ENCODE measurements around the gene TENM4. TPM values are rescaled to one million over a fixed set of nuclear protein-coding genes. Genes with fewer than 3 reads are reported as not detected.

The TENM4 gene
- total and polyA plus RNA-seq, 2 of the 8 experiments (the other 6 are each of a cell fraction or from before 2014, with no cell fraction given), result 3.5 to 7.2 TPM

GRCh38 chr11:78744949-78745348 is 695.9 kb downstream of the TENM4 start:
- Histone ChIP-seq H3K18ac (ENCODE audit: extremely low read depth, low read length) (no peak overlapping the region), H3K4me3 (ENCODE audit: extremely low read depth in 1 of 4, insufficient read depth in 2 of 4, low read depth in 3 of 4, low read length in 4 of 4) (no peak overlapping the region), H3K9ac (replicated peaks in 1 of 4; ENCODE audit: extremely low read depth in 1 of 4, low read depth in 3 of 4, low read length in 3 of 4) (no peak overlapping the region), H4K91ac (replicated peaks; ENCODE audit: insufficient read length, low read length) (no peak overlapping the region), H3K23me2 (ENCODE audit: low read depth, low read length) (no peaks in the 10 kb centered on the region), H2BK15ac (ENCODE audit: low read length) (no peak overlapping the region), H3K79me2 (ENCODE audit: control insufficient read depth in 1 of 2, insufficient read depth in 2 of 2, low read length in 2 of 2) (no peaks in the 10 kb centered on the region), H3K4me2 (ENCODE audit: insufficient read depth in 1 of 2, low read depth in 2 of 2, low read length in 2 of 2) (no peak overlapping the region), H3K56ac (replicated peaks; ENCODE audit: insufficient read length, low read depth, low read length) (no peak overlapping the region), H2BK12ac (ENCODE audit: low read depth, low read length) (no peak overlapping the region), H2BK5ac (ENCODE audit: low read depth, low read length) (no peak overlapping the region), H2BK20ac (ENCODE audit: low read length) (no peak overlapping the region), H4K20me1 (replicated peaks in 1 of 2; ENCODE audit: control insufficient read depth in 1 of 2, insufficient read depth in 2 of 2, low read length in 2 of 2) (no peaks in the 10 kb centered on the region), H3K9me3 (ENCODE audit: insufficient read depth in 2 of 2, low read depth in 1 of 2, low read length in 1 of 2) (no peaks in the 10 kb centered on the region), H3K14ac (ENCODE audit: insufficient read length) (no peak overlapping the region), H3K4ac (replicated peaks; ENCODE audit: insufficient read length, low read depth, low read length) (no peak overlapping the region), H2AK5ac (ENCODE audit: low read depth, low read length) (no peak overlapping the region), H4K5ac (ENCODE audit: insufficient read length, low read depth, low read length) (no peak overlapping the region), H2BK120ac (replicated peaks; ENCODE audit: low read depth, low read length) (no peak overlapping the region), H4K8ac (ENCODE audit: extremely low read depth, insufficient read depth, low read length) (no peak overlapping the region), H3K4me1 (replicated peaks in 1 of 4; ENCODE audit: control insufficient read depth in 3 of 4, insufficient read depth in 4 of 4, low read length in 3 of 4) (no peaks in the 10 kb centered on the region), H3K23ac (ENCODE audit: insufficient read length) (no peak overlapping the region), H2AFZ (ENCODE audit: low read length) (no peak overlapping the region), H3K27ac (ENCODE audit: low read depth, low read length) (no peak overlapping the region), H3K27me3 (replicated peaks in 1 of 4; ENCODE audit: control insufficient read depth in 3 of 4, extremely low read depth in 1 of 4, insufficient read depth in 3 of 4, low read length in 3 of 4) (no peaks in the 10 kb centered on the region; a peak in 1 of 7 replicates), H3K79me1 (ENCODE audit: low read depth, low read length) (no peaks in the 10 kb centered on the region), H3K36me3 (ENCODE audit: control insufficient read depth in 2 of 4, insufficient read depth in 4 of 4, low read length in 3 of 4) (no peaks in the 10 kb centered on the region)
- POLR2A ChIA-PET (ENCODE audit: partially characterized antibody), result no interaction called here
- FAIRE-seq, result no peak
- no peak for DNase-seq (ENCODE audit: low read depth in 1 of 2, low spot score in 2 of 2)
- CTCF ChIA-PET (ENCODE audit: partially characterized antibody), result interaction anchor here (0.9 to 1.1 kb wide), 3 partner anchors 8 to 216 kb away, joined by 3 to 4 read pairs (median 3); no protein-coding TSS in a partner anchor
- 92% methylated on average over 3 of the region's 5 CpGs; no CpG with 5 or more reads in 1 of the 2 experiments for WGBS, 2 experiments (ENCODE audit: extremely low coverage in 1 of 2, insufficient coverage in 1 of 2, insufficient read length in 1 of 2, insufficient replicate concordance in 2 of 2, low coverage in 1 of 2, low lambda C conversion rate in 2 of 2, missing lambda C conversion rate in 1 of 2)
- TF ChIP-seq SP2 (IDR thresholded peaks at IDR 0.05; ENCODE audit: low read length) (no peak), POU5F1 (IDR thresholded peaks at IDR 0.05; ENCODE audit: low read depth, low read length) (no peak), CHD2 (IDR thresholded peaks at IDR 0.05; ENCODE audit: low read length) (no peak), HDAC6 (IDR thresholded peaks at IDR 0.05; ENCODE audit: low read depth, low read length) (no peak), TCF12 (IDR thresholded peaks at IDR 0.05; ENCODE audit: low read depth, low read length) (no peak), BACH1 (IDR thresholded peaks at IDR 0.05; ENCODE audit: low read length) (no peak), YY1 (IDR thresholded peaks at IDR 0.05; ENCODE audit: low read depth, low read length) (no peak), CEBPB (IDR thresholded peaks at IDR 0.05; ENCODE audit: low read depth, low read length) (no peak), KDM5A (IDR thresholded peaks at IDR 0.05; ENCODE audit: low read length) (no peak), CTBP2 (IDR thresholded peaks at IDR 0.05; ENCODE audit: borderline replicate concordance, insufficient read depth, insufficient read length, low read length) (no peak), SAP30 (IDR thresholded peaks at IDR 0.05; ENCODE audit: insufficient read depth, insufficient replicate concordance, low read length) (no peak), MAFK (IDR thresholded peaks at IDR 0.05; ENCODE audit: low read depth, low read length) (no peak), RBBP5 (IDR thresholded peaks at IDR 0.05; ENCODE audit: borderline replicate concordance, low read depth, low read length) (no peak), SIN3A (conservative IDR thresholded peaks at IDR 0.05 in 1 of 2, IDR thresholded peaks at IDR 0.05 in 1 of 2; ENCODE audit: low read depth in 1 of 2, low read length in 2 of 2) (no peak), POLR2AphosphoS5 (IDR thresholded peaks at IDR 0.05; ENCODE audit: low read depth, low read length) (no peak), JUND (IDR thresholded peaks at IDR 0.05; ENCODE audit: low read length) (no peak)
